Measurements from ENCODE around the gene SEPTIN8. TPM values are rescaled to one million over a fixed set of nuclear protein-coding genes. Genes with fewer than 3 reads are reported as not detected.
A peak's percentile ranks its signal among the peaks of the same experiment; 100 is the strongest.

Gene SEPTIN8
- total and polyA plus RNA-seq, 2 of the 13 experiments (the other 11 are each of a cell fraction or from before 2014, with no cell fraction given) = 41.4 to 49.9 TPM

DNA sequence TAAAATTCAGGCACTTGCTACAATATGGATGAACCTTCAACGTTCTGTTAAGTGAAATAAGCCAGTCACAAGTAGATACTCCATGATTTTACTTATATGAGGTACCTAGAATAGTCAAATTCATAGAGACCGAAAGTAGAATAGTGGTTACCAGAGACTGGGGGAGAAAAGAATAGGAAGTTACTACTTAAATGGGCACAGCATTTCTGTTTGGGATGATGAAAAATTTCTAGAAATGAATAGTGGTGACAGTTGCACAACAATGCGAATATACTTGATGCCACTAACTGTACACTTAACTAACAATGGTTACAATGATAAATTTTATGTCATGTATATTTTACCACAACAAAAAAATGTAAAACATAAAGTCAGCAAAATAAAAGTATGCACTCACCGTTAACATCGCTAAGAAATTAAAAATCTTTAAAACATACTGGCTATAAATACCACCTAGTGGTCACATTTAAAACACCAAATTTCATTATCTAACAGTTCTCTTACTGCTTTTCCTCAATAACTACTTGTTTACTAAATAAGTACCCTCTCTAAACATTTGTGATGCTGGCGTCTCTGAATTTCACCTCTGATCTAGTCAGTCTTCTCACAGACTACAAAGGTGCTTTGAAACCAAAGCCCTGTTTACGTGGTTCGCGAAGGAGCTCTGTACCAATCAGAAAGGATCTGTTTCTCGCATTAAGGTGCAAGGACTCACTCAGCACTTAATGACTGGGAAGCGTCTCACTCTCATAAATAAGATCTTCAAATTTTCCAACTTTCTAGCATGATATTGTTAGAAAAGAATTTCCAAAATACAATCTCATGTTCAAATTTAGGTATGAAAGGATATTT is 62.4 kb downstream of the SEPTIN8 start:
- no peak overlapping the region for H3K4me3 ChIP-seq (replicated peaks in 1 of 3; ENCODE audit: insufficient read depth in 1 of 3, low read depth in 2 of 3, low read length in 3 of 3)
- FAIRE-seq = no peak
- no TSS peak for BruUV-seq (replicated peaks)
- ATAC-seq = no peak
- H3K36me3 ChIP-seq (replicated peaks in 1 of 2; ENCODE audit: control insufficient read depth in 1 of 2, insufficient read depth in 2 of 2, low read length in 2 of 2) = no peaks in the 10 kb centered on the region; a peak in 1 of 5 replicates
- intact Hi-C loops (cut with micrococcal nuclease; ENCODE audit: unreplicated experiment) = no loop called here
- no peak overlapping the region for H3K9ac ChIP-seq (ENCODE audit: insufficient read depth, low read depth, low read length)
- POLR2A ChIA-PET = interaction anchor here (0.6 kb wide), 1 partner anchor 98 kb away, joined by 5 read pairs; the partner anchor contains the start of gene SOWAHA
- 85% methylated on average over 11 of the region's 11 CpGs for WGBS (ENCODE audit: low lambda C conversion rate)
- no peaks in the 10 kb centered on the region for H3K9me3 ChIP-seq (ENCODE audit: low read length)
- no peak overlapping the region for H3K4me2 ChIP-seq (ENCODE audit: low read depth, low read length)
- no peaks in the 10 kb centered on the region for H3K79me2 ChIP-seq (ENCODE audit: insufficient read depth, low read length)
- in situ Hi-C loops (cut with HindIII; ENCODE audit: extremely low pct_ligation_motif_present, low pct_unique_long_range_greater_than_20kb) = no loop called here
- DNase-seq (ENCODE audit: low spot score) = peak; percentile 3
- no peaks in the 10 kb centered on the region for H4K20me1 ChIP-seq (ENCODE audit: insufficient read depth, low read length)
- no peaks in the 10 kb centered on the region for H3K4me1 ChIP-seq (ENCODE audit: insufficient read depth, low read length)
- CTCF ChIA-PET (ENCODE audit: low intra/inter-chr PET ratio, low total read pairs) = interaction anchor here (0.8 to 1.3 kb wide), 2 partner anchors 105 to 188 kb away, joined by 3 read pairs; no protein-coding TSS in a partner anchor
- no peak overlapping the region for H3K27ac ChIP-seq (ENCODE audit: extremely low read length, insufficient read depth, low read length)
- no peaks in the 10 kb centered on the region for H3K27me3 ChIP-seq (ENCODE audit: control insufficient read depth in 1 of 2, insufficient read depth in 2 of 2, low read length in 2 of 2)
- TF ChIP-seq MAFK (conservative IDR thresholded peaks at IDR 0.05 in 1 of 2, IDR thresholded peaks at IDR 0.05 in 1 of 2; ENCODE audit: low read length in 2 of 2) (peak; percentile 68 to 71), ZNF883 (CRISPR knock-in tag; IDR thresholded peaks at IDR 0.05; ENCODE audit: not compliant biosample characterization) (no peak), STAG1 (CRISPR knock-in tag; IDR thresholded peaks at IDR 0.05) (peak; percentile 31)
- TF ChIP-seq, protein P1, sequence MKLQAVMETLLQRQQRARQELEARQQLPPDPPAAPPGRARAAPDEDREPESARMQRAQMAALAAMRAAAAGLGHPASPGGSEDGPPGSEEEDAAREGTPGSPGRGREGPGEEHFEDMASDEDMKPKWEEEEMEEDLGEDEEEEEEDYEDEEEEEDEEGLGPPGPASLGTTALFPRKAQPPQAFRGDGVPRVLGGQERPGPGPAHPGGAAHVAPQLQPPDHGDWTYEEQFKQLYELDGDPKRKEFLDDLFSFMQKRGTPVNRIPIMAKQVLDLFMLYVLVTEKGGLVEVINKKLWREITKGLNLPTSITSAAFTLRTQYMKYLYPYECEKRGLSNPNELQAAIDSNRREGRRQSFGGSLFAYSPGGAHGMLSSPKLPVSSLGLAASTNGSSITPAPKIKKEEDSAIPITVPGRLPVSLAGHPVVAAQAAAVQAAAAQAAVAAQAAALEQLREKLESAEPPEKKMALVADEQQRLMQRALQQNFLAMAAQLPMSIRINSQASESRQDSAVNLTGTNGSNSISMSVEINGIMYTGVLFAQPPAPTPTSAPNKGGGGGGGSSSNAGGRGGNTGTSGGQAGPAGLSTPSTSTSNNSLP (IDR thresholded peaks at IDR 0.05; ENCODE audit: low read depth, low read length) = peak; percentile 59; the same call in 1 of the 2 replicates
- no peak overlapping the region for H2AFZ ChIP-seq (ENCODE audit: low read length)

DNA sequence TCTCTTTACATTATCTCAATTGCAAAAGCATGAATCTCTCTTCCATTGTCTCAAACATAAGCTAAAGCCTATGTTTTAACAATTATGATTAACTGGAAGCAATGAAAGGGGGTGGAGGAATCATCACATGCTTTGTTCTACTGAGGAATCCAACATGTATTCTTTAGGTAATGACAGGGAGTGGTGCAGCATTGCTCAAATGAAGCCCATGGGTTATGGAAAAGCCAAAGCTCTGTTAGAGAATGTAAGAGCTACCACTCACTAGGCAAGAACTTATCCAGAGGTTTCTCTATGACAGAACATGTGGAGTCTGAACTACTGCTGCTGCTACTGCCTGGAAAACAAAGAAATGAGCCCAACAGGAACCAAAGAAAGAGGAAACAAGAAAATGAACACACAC is 68.4 kb downstream of the SEPTIN8 start:
- H3K4me1 ChIP-seq (ENCODE audit: insufficient read depth, low read length) = no peaks in the 10 kb centered on the region
- ChIA-PET POLR2A (no interaction called here), CTCF (ENCODE audit: low intra/inter-chr PET ratio, low total read pairs) (no interaction called here)
- no peak for FAIRE-seq
- H3K9ac ChIP-seq (ENCODE audit: insufficient read depth, low read depth, low read length) = no peak overlapping the region
- H3K4me3 ChIP-seq (replicated peaks in 1 of 3; ENCODE audit: insufficient read depth in 1 of 3, low read depth in 2 of 3, low read length in 3 of 3) = no peak overlapping the region
- BruUV-seq (replicated peaks) = no TSS peak
- H2AFZ ChIP-seq (ENCODE audit: low read length) = no peak overlapping the region
- no peaks in the 10 kb centered on the region for H4K20me1 ChIP-seq (ENCODE audit: insufficient read depth, low read length)
- no peak overlapping the region for H3K4me2 ChIP-seq (ENCODE audit: low read depth, low read length)
- no peaks in the 10 kb centered on the region for H3K79me2 ChIP-seq (ENCODE audit: insufficient read depth, low read length)
- H3K36me3 ChIP-seq (replicated peaks in 1 of 2; ENCODE audit: control insufficient read depth in 1 of 2, insufficient read depth in 2 of 2, low read length in 2 of 2) = no peaks in the 10 kb centered on the region
- no peak for ATAC-seq
- DNase-seq (ENCODE audit: low spot score) = no peak
- no peaks in the 10 kb centered on the region for H3K9me3 ChIP-seq (ENCODE audit: low read length)
- no peak overlapping the region for H3K27ac ChIP-seq (ENCODE audit: extremely low read length, insufficient read depth, low read length)
- no peaks in the 10 kb centered on the region for H3K27me3 ChIP-seq (ENCODE audit: control insufficient read depth in 1 of 2, insufficient read depth in 2 of 2, low read length in 2 of 2)
- in situ Hi-C loops (cut with HindIII; ENCODE audit: extremely low pct_ligation_motif_present, low pct_unique_long_range_greater_than_20kb) (no loop called here), intact Hi-C loops (cut with micrococcal nuclease; ENCODE audit: unreplicated experiment) (no loop called here)
- TF ChIP-seq ZNF121 (CRISPR knock-in tag; IDR thresholded peaks at IDR 0.05) = no peak
- TF ChIP-seq ELF3 (CRISPR knock-in tag; IDR thresholded peaks at IDR 0.05) = no peak
- no peak for TF ChIP-seq KDM1A (CRISPR knock-in tag; IDR thresholded peaks at IDR 0.05)
- TF ChIP-seq HNRNPL (IDR thresholded peaks at IDR 0.05; ENCODE audit: low read depth, low read length) = no peak
- no peak for TF ChIP-seq ZNF30 (CRISPR knock-in tag; IDR thresholded peaks at IDR 0.05)
- TF ChIP-seq, protein P2, sequence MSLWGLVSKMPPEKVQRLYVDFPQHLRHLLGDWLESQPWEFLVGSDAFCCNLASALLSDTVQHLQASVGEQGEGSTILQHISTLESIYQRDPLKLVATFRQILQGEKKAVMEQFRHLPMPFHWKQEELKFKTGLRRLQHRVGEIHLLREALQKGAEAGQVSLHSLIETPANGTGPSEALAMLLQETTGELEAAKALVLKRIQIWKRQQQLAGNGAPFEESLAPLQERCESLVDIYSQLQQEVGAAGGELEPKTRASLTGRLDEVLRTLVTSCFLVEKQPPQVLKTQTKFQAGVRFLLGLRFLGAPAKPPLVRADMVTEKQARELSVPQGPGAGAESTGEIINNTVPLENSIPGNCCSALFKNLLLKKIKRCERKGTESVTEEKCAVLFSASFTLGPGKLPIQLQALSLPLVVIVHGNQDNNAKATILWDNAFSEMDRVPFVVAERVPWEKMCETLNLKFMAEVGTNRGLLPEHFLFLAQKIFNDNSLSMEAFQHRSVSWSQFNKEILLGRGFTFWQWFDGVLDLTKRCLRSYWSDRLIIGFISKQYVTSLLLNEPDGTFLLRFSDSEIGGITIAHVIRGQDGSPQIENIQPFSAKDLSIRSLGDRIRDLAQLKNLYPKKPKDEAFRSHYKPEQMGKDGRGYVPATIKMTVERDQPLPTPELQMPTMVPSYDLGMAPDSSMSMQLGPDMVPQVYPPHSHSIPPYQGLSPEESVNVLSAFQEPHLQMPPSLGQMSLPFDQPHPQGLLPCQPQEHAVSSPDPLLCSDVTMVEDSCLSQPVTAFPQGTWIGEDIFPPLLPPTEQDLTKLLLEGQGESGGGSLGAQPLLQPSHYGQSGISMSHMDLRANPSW (CRISPR knock-in tag; IDR thresholded peaks at IDR 0.05; ENCODE audit: borderline replicate concordance) = no peak
- TF ChIP-seq TCF7 (IDR thresholded peaks at IDR 0.05; ENCODE audit: low read depth) = no peak
- no peak for TF ChIP-seq GFI1 (CRISPR knock-in tag; IDR thresholded peaks at IDR 0.05; ENCODE audit: borderline replicate concordance)
- TF ChIP-seq, protein P3, sequence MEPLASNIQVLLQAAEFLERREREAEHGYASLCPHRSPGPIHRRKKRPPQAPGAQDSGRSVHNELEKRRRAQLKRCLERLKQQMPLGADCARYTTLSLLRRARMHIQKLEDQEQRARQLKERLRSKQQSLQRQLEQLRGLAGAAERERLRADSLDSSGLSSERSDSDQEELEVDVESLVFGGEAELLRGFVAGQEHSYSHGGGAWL (CRISPR knock-in tag; IDR thresholded peaks at IDR 0.05) = no peak

All from HepG2 (cell line).